ENCODE measurements around the gene EFCAB5. TPM values are rescaled to one million over a fixed set of nuclear protein-coding genes. Genes with fewer than 3 reads are reported as not detected.

Gene EFCAB5
- total and polyA plus RNA-seq, 12 donors, result 0.06 to 0.52 (median 0.15) TPM; not detected in 8

DNA sequence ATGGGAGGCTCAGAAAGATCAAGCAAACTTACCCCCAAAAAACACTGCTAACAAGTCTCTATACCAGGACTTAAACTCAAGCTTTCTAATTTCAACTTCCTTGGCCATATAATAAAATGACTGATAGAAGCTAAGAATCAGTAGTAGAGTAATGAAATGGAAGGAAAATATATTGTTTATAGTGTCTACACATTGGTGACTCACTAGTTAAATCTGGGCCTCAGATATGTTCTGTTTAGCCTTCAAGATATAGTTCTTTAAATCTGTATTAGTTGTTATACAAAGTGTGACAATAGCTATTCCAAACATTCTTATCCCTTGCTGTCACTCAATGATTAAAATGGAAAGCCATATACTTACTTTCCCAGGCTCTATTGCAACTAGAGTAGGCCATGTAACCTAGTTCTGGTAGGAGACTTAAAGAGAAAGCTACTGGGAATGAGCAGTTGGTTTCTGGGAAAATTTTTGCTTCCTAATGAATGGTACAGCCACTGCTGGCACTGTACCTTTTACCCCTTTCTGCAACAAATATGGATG, 29.7 kb upstream of the EFCAB5 start:
- Histone ChIP-seq H3K36me3 (peaks cover 0 to 7% (median 0%) of the 10 kb centered on the region in 9 donors), H3K9me3 (peaks cover 0 to 3% (median 0%) of the 10 kb centered on the region in 11 donors), H3K4me3 (no peak overlapping the region), H3K27me3 (no peaks in the 10 kb centered on the region), H3K27ac (no peak overlapping the region), H3K4me1 (peaks cover 0 to 14% (median 4%) of the 10 kb centered on the region in 9 donors)
- intact Hi-C loops (cut with DNase I), result loop anchor here in 2 of 10 donors (5.0 to 10.0 kb wide), 2 partner anchors 47 to 69 kb away; no protein-coding TSS in a partner anchor
- TF ChIP-seq CTCF (IDR thresholded peaks at IDR 0.05), result no peak
- DNase-seq (no peak), ATAC-seq (peak in 1 of 8 donors; percentile 19)

DNA sequence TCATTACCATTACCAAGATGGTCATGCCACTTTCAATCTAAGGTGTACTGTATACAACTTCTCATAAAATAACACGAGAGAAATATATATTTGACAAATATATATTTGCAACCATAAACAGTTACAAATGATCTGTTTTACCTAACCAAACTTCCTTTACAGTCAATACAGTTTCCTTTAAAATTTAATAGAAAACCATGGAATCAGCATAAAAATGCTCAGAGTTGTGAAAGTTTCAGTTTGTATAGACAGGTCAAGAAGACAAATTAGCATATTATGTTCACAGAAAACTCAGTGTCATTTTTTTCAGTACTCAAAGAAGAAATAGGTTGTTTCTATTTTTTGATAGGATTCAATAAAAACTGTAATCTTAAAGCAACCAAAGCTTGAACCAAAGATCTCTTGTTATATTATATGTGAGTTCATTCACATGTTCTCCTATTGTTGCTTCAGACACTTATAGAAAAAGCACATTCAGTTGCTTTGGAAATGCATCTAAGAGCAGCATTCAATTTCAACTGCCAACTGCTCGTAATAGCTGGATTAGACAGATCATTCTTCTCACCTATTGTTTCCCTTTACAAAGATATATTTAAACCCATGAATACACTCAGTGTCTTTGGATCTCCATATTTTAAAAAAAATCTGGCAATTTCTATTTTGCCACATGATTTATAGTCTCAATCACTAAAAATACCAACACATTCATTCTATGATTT, 26.5 kb upstream of the EFCAB5 start:
- Histone ChIP-seq H3K4me3 (no peak overlapping the region), H3K9me3 (no peaks in the 10 kb centered on the region), H3K27me3 (no peaks in the 10 kb centered on the region), H3K4me1 (peaks cover 0 to 27% (median 9%) of the 10 kb centered on the region in 9 donors), H3K36me3 (peaks cover 0 to 7% (median 0%) of the 10 kb centered on the region in 9 donors), H3K27ac (no peak overlapping the region)
- DNase-seq, result no peak
- intact Hi-C loops (cut with DNase I), result loop anchor here in 2 of 10 donors (5.0 to 10.0 kb wide), 2 partner anchors 50 to 73 kb away; no protein-coding TSS in a partner anchor
- ATAC-seq, result no peak
- TF ChIP-seq CTCF (IDR thresholded peaks at IDR 0.05), result no peak
- 64 to 80% methylated on average over 2 of the region's 2 CpGs for WGBS, 2 donors

DNA sequence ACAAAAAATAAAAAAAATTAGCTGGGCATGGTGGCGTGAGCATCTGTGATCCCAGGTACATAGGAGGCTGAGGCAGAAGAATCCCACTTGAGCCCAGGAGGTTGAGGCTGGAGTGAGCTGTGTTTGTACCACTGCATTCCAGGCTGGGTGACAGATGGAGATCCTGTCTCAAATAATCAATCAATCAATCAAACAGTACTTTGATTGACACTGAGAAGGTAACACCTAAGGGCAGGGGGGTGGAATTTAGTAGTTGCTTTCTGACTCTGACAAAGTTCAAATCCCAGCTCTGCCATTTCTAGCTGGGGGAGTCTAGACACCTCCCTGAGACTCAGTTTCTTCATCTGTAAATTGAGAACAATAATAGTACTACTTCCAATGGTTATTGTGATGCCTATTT, 23.4 kb upstream of the EFCAB5 start:
- Histone ChIP-seq H3K27ac (no peak overlapping the region), H3K9me3 (no peaks in the 10 kb centered on the region), H3K27me3 (no peaks in the 10 kb centered on the region), H3K4me3 (no peak overlapping the region), H3K36me3 (peaks cover 0 to 10% (median 0%) of the 10 kb centered on the region in 9 donors), H3K4me1 (peaks cover 0 to 27% (median 9%) of the 10 kb centered on the region in 9 donors)
- ATAC-seq (no peak), DNase-seq (no peak)
- intact Hi-C loops (cut with DNase I), result loop anchor here in 1 of 10 donors (10.0 kb wide), 1 partner anchor 53 kb away; no protein-coding TSS in a partner anchor
- WGBS, 2 donors, result 100% methylated on average over 1 of the region's 1 CpG
- TF ChIP-seq CTCF (IDR thresholded peaks at IDR 0.05), result no peak

DNA sequence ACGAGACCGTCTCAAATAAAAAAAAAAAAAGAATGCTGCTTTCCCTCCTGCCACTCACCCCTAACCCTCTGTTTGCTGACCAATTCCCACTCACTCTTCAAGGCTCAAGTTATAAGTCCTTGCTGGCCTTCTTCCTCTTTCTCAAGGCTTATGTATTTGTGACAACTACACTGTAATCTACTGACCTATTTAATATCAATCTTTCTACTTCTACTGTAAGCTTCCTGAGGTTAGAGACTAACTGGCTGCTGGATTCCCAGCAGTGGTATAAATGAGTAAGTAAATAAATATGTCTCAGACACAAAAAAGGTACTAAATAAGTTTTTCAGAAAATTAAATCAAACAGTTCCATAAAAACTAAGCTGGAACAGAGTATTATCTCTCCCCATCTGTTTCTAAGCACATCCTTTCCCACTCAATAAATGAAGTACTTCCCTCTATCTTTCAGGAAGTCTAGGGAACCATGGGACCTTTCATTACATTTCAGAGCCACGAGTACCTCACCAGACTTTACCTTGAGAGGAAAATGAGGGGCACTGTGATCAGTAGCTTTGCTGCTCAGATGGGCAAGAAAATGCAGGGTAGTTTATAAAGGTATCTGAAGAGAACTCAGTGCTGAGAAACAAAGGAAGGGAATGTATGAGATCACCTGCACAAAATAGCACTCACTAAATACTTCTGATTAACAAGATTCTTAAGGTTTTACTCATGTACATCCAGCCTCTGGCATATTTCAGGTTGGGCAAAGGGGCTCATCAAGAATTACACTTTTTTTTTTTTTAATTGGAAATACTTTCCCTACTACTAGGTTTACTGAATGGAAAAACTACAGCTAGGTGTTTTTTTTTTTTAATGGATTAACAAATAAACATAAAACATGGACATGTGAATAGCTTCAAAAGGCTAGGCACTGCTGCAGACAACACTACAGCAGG, 22.2 kb upstream of the EFCAB5 start:
- Histone ChIP-seq H3K36me3 (peaks cover 0 to 6% (median 0%) of the 10 kb centered on the region in 9 donors), H3K27ac (peak overlapping the region in 3 of 10 donors; percentile 7 to 30 (median 8)), H3K9me3 (no peaks in the 10 kb centered on the region), H3K4me3 (no peak overlapping the region), H3K27me3 (no peaks in the 10 kb centered on the region), H3K4me1 (peaks cover 0 to 29% (median 9%) of the 10 kb centered on the region in 9 donors)
- intact Hi-C loops (cut with DNase I), result loop anchor here in 1 of 10 donors (10.0 kb wide), 1 partner anchor 54 kb away; no protein-coding TSS in a partner anchor
- TF ChIP-seq CTCF (IDR thresholded peaks at IDR 0.05), result no peak
- no peak for DNase-seq
- ATAC-seq, result peak in 2 of 8 donors; percentile 30 to 58
- 36 to 46% methylated on average over 3 of the region's 3 CpGs for WGBS, 2 donors
